Fibroblast of lung (primary cell): ENCODE measurements around the gene DCST2. TPM values are rescaled to one million over a fixed set of nuclear protein-coding genes. Genes with fewer than 3 reads are reported as not detected.
A peak's percentile ranks its signal among the peaks of the same experiment; 100 is the strongest.

Source experiments
- DNase-seq, 2 donors: peaks; one replicate each; pipeline versions ENCODE4 v3.0.0 to v3.0.0-alpha.2; 2010; ENCODE audit warnings: low read depth in 2 of 2
- H2AFZ ChIP-seq: 2 replicates; pipeline ENCODE4 v1.5.1; 2012; ENCODE audit warnings: low read length, control low read depth, inconsistent platforms
- H3K27ac ChIP-seq: 2 replicates; pipeline ENCODE4 v1.5.1; 2011; ENCODE audit warnings: low read length, control low read depth; ENCODE audit not compliant: insufficient read depth
- H3K27me3 ChIP-seq: 2 replicates; pipeline ENCODE4 v1.5.1; 2011; ENCODE audit warnings: mild to moderate bottlenecking, low read length; ENCODE audit not compliant: control insufficient read depth, insufficient read depth
- H3K36me3 ChIP-seq: 2 replicates; pipeline ENCODE4 v1.5.1; 2011; ENCODE audit warnings: low read length; ENCODE audit not compliant: control insufficient read depth, insufficient read depth
- H3K4me1 ChIP-seq: 2 replicates; pipeline ENCODE4 v1.5.1; 2011; ENCODE audit warnings: low read length; ENCODE audit not compliant: control insufficient read depth, insufficient read depth; ENCODE audit errors: extremely low read depth
- H3K4me2 ChIP-seq: 2 replicates; pipeline ENCODE4 v1.5.1; 2011; ENCODE audit warnings: low read length, control low read depth; ENCODE audit not compliant: insufficient read depth; ENCODE audit errors: extremely low read depth
- H3K4me3 ChIP-seq, 4 experiments: fragments of 200-600 bp in 1 of 4; sonication (generic) in 1 of 4; replicated peaks in 1 of 4; 2 replicates each; pipeline ENCODE4 v1.5.1; 2011 to 2016; ENCODE audit warnings: low read length in 4 of 4, low read depth in 3 of 4, mild to moderate bottlenecking in 3 of 4, control low read depth in 2 of 4, inconsistent platforms in 1 of 4, mixed read lengths in 1 of 4; ENCODE audit not compliant: insufficient read depth in 1 of 4; ENCODE audit errors: control extremely low read depth in 1 of 4
- H3K79me2 ChIP-seq: 2 replicates; pipeline ENCODE4 v1.5.1; 2012; ENCODE audit warnings: mild to moderate bottlenecking, low read length, inconsistent platforms; ENCODE audit not compliant: control insufficient read depth, insufficient read depth
- H3K9ac ChIP-seq: 2 replicates; pipeline ENCODE4 v1.5.1; 2011; ENCODE audit warnings: mild to moderate bottlenecking, low read length, control low read depth; ENCODE audit not compliant: insufficient read depth
- H3K9me3 ChIP-seq: 2 replicates; pipeline ENCODE4 v1.5.1; 2012; ENCODE audit warnings: low read depth, low read length; ENCODE audit not compliant: control insufficient read depth, insufficient read depth
- H4K20me1 ChIP-seq: 2 replicates; pipeline ENCODE4 v1.5.1; 2011; ENCODE audit warnings: low read length; ENCODE audit not compliant: control insufficient read depth, insufficient read depth; ENCODE audit errors: extremely low read depth
- CTCF ChIP-seq, 2 donors: IDR thresholded peaks in 1 of 2; conservative IDR thresholded peaks in 1 of 2; 1 replicate in 1 of 2; 2 replicates in 1 of 2; pipeline ENCODE4 v1.5.1; 2011 to 2012; ENCODE audit warnings: low read length in 2 of 2, control low read depth in 1 of 2, inconsistent platforms in 1 of 2, low read depth in 1 of 2, mild to moderate bottlenecking in 1 of 2
- EZH2 ChIP-seq: IDR thresholded peaks from 2 replicates; pipeline ENCODE4 v1.5.1; 2012; ENCODE audit warnings: low read length, control low read depth, mild to moderate bottlenecking; ENCODE audit errors: missing control alignments
- polyA plus RNA-seq, 2 donors: library from polyadenylated mRNA; depleted of rRNA in 1 of 2; stranded (reverse) in 1 of 2; unstranded in 1 of 2; fragments of >200 nt; gene quantifications; 2 replicates each; pipeline ENCODE4 v1.2.1, GENCODE V29; 2011 to 2012; ENCODE audit warnings: missing spikeins in 1 of 2
- total RNA-seq: library from RNA; depleted of rRNA; stranded (reverse); fragments of >200 nt; gene quantifications from 2 replicates; pipeline ENCODE4 v1.2.1, GENCODE V29; 2014

The DCST2 gene
- total and polyA plus RNA-seq, 2 donors (not counting 1 experiment from before 2014, with no cell fraction given), result 0.06 to 0.17 TPM

GRCh38 chr1:155007251-155007828, 26.2 kb downstream of the DCST2 start:
- no peak overlapping the region for H2AFZ ChIP-seq
- no peaks in the 10 kb centered on the region for H3K36me3 ChIP-seq
- peaks cover 16% of the 10 kb centered on the region for H3K79me2 ChIP-seq
- H3K4me3 ChIP-seq, result no peak overlapping the region
- no peak for DNase-seq
- no peak overlapping the region for H3K27ac ChIP-seq
- H3K9ac ChIP-seq, result no peak overlapping the region
- no peak for TF ChIP-seq EZH2
- no peaks in the 10 kb centered on the region for H3K9me3 ChIP-seq
- no peaks in the 10 kb centered on the region for H4K20me1 ChIP-seq
- H3K27me3 ChIP-seq, result no peaks in the 10 kb centered on the region
- H3K4me1 ChIP-seq, result peaks cover 14% of the 10 kb centered on the region
- H3K4me2 ChIP-seq, result no peak overlapping the region

- H3K79me2 ChIP-seq, result peaks cover 16% of the 10 kb centered on the region
- H2AFZ ChIP-seq, result no peak overlapping the region
- DNase-seq, result peak in 1 of 2 donors; percentile 28
- no peaks in the 10 kb centered on the region for H3K9me3 ChIP-seq
- TF ChIP-seq CTCF (conservative IDR thresholded peaks at IDR 0.05 in 1 of 2, IDR thresholded peaks at IDR 0.05 in 1 of 2; ENCODE audit: low read depth in 1 of 2, low read length in 2 of 2) (no peak), EZH2 (no peak)
- no peaks in the 10 kb centered on the region for H4K20me1 ChIP-seq
- no peak overlapping the region for H3K9ac ChIP-seq
- no peaks in the 10 kb centered on the region for H3K27me3 ChIP-seq
- no peak overlapping the region for H3K27ac ChIP-seq
- H3K4me2 ChIP-seq, result no peak overlapping the region
- H3K36me3 ChIP-seq, result no peaks in the 10 kb centered on the region
- peaks cover 11% of the 10 kb centered on the region for H3K4me1 ChIP-seq
- no peak overlapping the region for H3K4me3 ChIP-seq
Measured at GRCh38 chr1:155006601-155007101, 26.9 kb downstream of the DCST2 start.

- H3K9ac ChIP-seq, result no peak overlapping the region
- H3K79me2 ChIP-seq, result peaks cover 16% of the 10 kb centered on the region
- H3K4me2 ChIP-seq, result no peak overlapping the region
Measured at GRCh38 chr1:155005076-155006011, 28.2 kb downstream of the DCST2 start.

More at GRCh38 chr1:155005076-155006011, 28.2 kb downstream of the DCST2 start:
- Histone ChIP-seq H3K36me3 (no peaks in the 10 kb centered on the region), H3K4me1 (peaks cover 15% of the 10 kb centered on the region), H3K27ac (no peak overlapping the region), H3K4me3 (peak overlapping the region in 1 of 4 experiments; percentile 14), H3K27me3 (no peaks in the 10 kb centered on the region), H3K9me3 (no peaks in the 10 kb centered on the region), H2AFZ (no peak overlapping the region), H4K20me1 (no peaks in the 10 kb centered on the region)
- DNase-seq, result peak; percentile 27 to 37
- TF ChIP-seq EZH2 (no peak), CTCF (conservative IDR thresholded peaks at IDR 0.05 in 1 of 2, IDR thresholded peaks at IDR 0.05 in 1 of 2; ENCODE audit: low read depth in 1 of 2, low read length in 2 of 2) (no peak)
